ENCODE data around the gene SUMF1. TPM values are rescaled to one million over a fixed set of nuclear protein-coding genes. Genes with fewer than 3 reads are reported as not detected.

SUMF1 gene
- total and polyA plus RNA-seq, 2 of the 13 experiments (the other 11 are each of a cell fraction or from before 2014, with no cell fraction given), result 18.5 to 28.9 TPM

GRCh38 chr3:4466741-4467521 is at the start of gene SUMF1 (continued):
- TF ChIP-seq KLF6 (CRISPR knock-in tag; IDR thresholded peaks at IDR 0.05) (peak; percentile 93; the same call in 1 of the 2 replicates), ZNF792 (CRISPR knock-in tag; IDR thresholded peaks at IDR 0.05) (peak; percentile 54; the same call in 1 of the 2 replicates), ZNF276 (CRISPR knock-in tag; IDR thresholded peaks at IDR 0.05; ENCODE audit: low read depth) (peak; percentile 68; the same call in 1 of the 2 replicates), SRF (IDR thresholded peaks at IDR 0.05; ENCODE audit: low read depth, low read length) (0 out of 2 replicates have a peak, but pooled peaks have one; percentile 59), RFXAP (CRISPR knock-in tag; IDR thresholded peaks at IDR 0.05; ENCODE audit: borderline replicate concordance) (no peak; the same call in 1 of the 2 replicates), TCF12 (IDR thresholded peaks at IDR 0.05) (no peak), TCF12 (CRISPR knock-in tag; IDR thresholded peaks at IDR 0.05) (no peak), HOMEZ (CRISPR knock-in tag; IDR thresholded peaks at IDR 0.05; ENCODE audit: low read depth) (peak; percentile 31; the same call in 1 of the 2 replicates), RBM39 (IDR thresholded peaks at IDR 0.05; ENCODE audit: low read depth, low read length, poor library complexity, severe bottlenecking) (peak; percentile 81), ETV6 (CRISPR knock-in tag; conservative IDR thresholded peaks at IDR 0.05) (peak; percentile 59; the same call in 1 of the 2 replicates), ZNF550 (CRISPR knock-in tag; IDR thresholded peaks at IDR 0.05; ENCODE audit: borderline replicate concordance) (no peak), PRMT3 (CRISPR knock-in tag; IDR thresholded peaks at IDR 0.05; ENCODE audit: borderline replicate concordance, low read depth) (no peak), ZBTB10 (CRISPR knock-in tag; IDR thresholded peaks at IDR 0.05; ENCODE audit: borderline replicate concordance) (no peak), KLF11 (CRISPR knock-in tag; IDR thresholded peaks at IDR 0.05) (peak; percentile 58; the same call in 1 of the 2 replicates), IRX3 (CRISPR knock-in tag; IDR thresholded peaks at IDR 0.05; ENCODE audit: borderline replicate concordance, low read depth) (peak; percentile 46; the same call in 1 of the 2 replicates), SP1 (IDR thresholded peaks at IDR 0.05) (no peak), SP1 (CRISPR knock-in tag; IDR thresholded peaks at IDR 0.05) (peak; percentile 54; the same call in 1 of the 2 replicates), GRHL1 (CRISPR knock-in tag; conservative IDR thresholded peaks at IDR 0.05) (no peak), ZNF460 (CRISPR knock-in tag; IDR thresholded peaks at IDR 0.05; ENCODE audit: borderline replicate concordance) (no peak), HMGA1 (CRISPR knock-in tag; conservative IDR thresholded peaks at IDR 0.05) (no peak)
